HepG2 (cell line): ENCODE data around the gene CDK7. TPM values are rescaled to one million over a fixed set of nuclear protein-coding genes. Genes with fewer than 3 reads are reported as not detected.

Experiments
- AGO2 ChIP-seq: fragments of 200-400 bp; formaldehyde crosslinking; optimal IDR thresholded peaks from 2 replicates; pipeline ENCODE3; 2017; ENCODE audit warnings: mild to moderate bottlenecking, low read depth, low read length, moderate library complexity
- ARID4A ChIP-seq: sonication (generic); formaldehyde crosslinking; IDR thresholded peaks from 2 replicates; pipeline ENCODE4 v1.5.0; 2020; ENCODE audit warnings: mild to moderate bottlenecking, missing genetic modification reagents, borderline replicate concordance
- CBX1 ChIP-seq: IDR thresholded peaks from one replicate; pipeline ENCODE4 v1.6.1; 2016; ENCODE audit warnings: antibody characterized with exemption, low read depth
- HOMEZ ChIP-seq: IDR thresholded peaks from 2 replicates; pipeline ENCODE4 v1.6.1; 2016; ENCODE audit warnings: low read depth
- KLF11 ChIP-seq: IDR thresholded peaks from 2 replicates; pipeline ENCODE4 v1.6.1; 2016; ENCODE audit warnings: missing compliant biosample characterization
- MAFF ChIP-seq: IDR thresholded peaks from 2 replicates; pipeline ENCODE4 v1.6.1; 2011; ENCODE audit warnings: low read depth, low read length, improper control_type of control experiment
- RBM39 ChIP-seq: fragments of 200-400 bp; formaldehyde crosslinking; IDR thresholded peaks from one replicate; pipeline ENCODE4 v1.6.1; 2018; ENCODE audit warnings: antibody characterized with exemption, mild to moderate bottlenecking, low read depth, low read length; ENCODE audit not compliant: poor library complexity, severe bottlenecking
- SMAD3 ChIP-seq: sonication (generic); formaldehyde crosslinking; IDR thresholded peaks from 2 replicates; pipeline ENCODE4 v1.4.0; 2020; ENCODE audit warnings: missing genetic modification reagents
- ZKSCAN8 ChIP-seq: IDR thresholded peaks from 2 replicates; pipeline ENCODE4 v1.6.1; 2016; ENCODE audit warnings: borderline replicate concordance, missing genetic modification reagents, missing compliant biosample characterization
- ZNF550 ChIP-seq: sonication (generic); formaldehyde crosslinking; IDR thresholded peaks from 2 replicates; pipeline ENCODE4 v1.4.0; 2020; ENCODE audit warnings: mild to moderate bottlenecking, missing genetic modification reagents, borderline replicate concordance
- ZNF558 ChIP-seq: sonication (generic); formaldehyde crosslinking; IDR thresholded peaks from 2 replicates; pipeline ENCODE4 v1.9.0; 2022; ENCODE audit warnings: mild to moderate bottlenecking, missing genetic modification reagents, borderline replicate concordance
- ZNF562 ChIP-seq: sonication (generic); formaldehyde crosslinking; IDR thresholded peaks from 2 replicates; pipeline ENCODE4 v1.8.0; 2022; ENCODE audit warnings: missing genetic modification reagents, borderline replicate concordance
- ZNF619 ChIP-seq: sonication (generic); formaldehyde crosslinking; IDR thresholded peaks from 2 replicates; pipeline ENCODE4 v1.4.0; 2020; ENCODE audit warnings: mild to moderate bottlenecking, missing genetic modification reagents
- polyA plus RNA-seq, 8 experiments: library from polyadenylated mRNA; depleted of rRNA in 3 of 8; stranded (reverse) in 7 of 8; unstranded in 1 of 8; fragments of >200 nt; fragmentation: Illumina TruSeq in 4 of 8; extraction: Trizol in 4 of 8; gene quantifications; 2 replicates each; pipeline versions ENCODE4 v1.2.1 to v1.2.3, GENCODE V29; 2011 to 2016; ENCODE audit warnings: low read depth in 4 of 8, missing spikeins in 1 of 8, mixed read lengths in 1 of 8; ENCODE audit not compliant: insufficient read depth in 1 of 8
- total RNA-seq, 5 experiments: library from RNA; depleted of rRNA; stranded (reverse); fragments of >200 nt; fragmentation: Illumina TruSeq; extraction: Trizol; gene quantifications; 2 replicates each; pipeline ENCODE4 v1.2.3, GENCODE V29; 2016; ENCODE audit warnings: low read depth in 1 of 5
- TF ChIP-seq, protein P1 (sequence below): sonication (generic); formaldehyde crosslinking; IDR thresholded peaks from 2 replicates; pipeline ENCODE4 v1.5.0; 2020; ENCODE audit warnings: mild to moderate bottlenecking, missing genetic modification reagents
- TF ChIP-seq, protein P2 (sequence below): sonication (generic); formaldehyde crosslinking; IDR thresholded peaks from 2 replicates; pipeline ENCODE4 v1.8.0; 2022; ENCODE audit warnings: mild to moderate bottlenecking, missing genetic modification reagents, moderate library complexity
- TF ChIP-seq, protein P3 (sequence below): sonication (generic); formaldehyde crosslinking; IDR thresholded peaks from 2 replicates; pipeline ENCODE4 v1.5.1; 2020; ENCODE audit warnings: missing genetic modification reagents, mild to moderate bottlenecking, borderline replicate concordance

Gene CDK7
- total and polyA plus RNA-seq, 2 of the 13 experiments (the other 11 are each of a cell fraction or from before 2014, with no cell fraction given): 41.2 to 54.9 TPM

DNA sequence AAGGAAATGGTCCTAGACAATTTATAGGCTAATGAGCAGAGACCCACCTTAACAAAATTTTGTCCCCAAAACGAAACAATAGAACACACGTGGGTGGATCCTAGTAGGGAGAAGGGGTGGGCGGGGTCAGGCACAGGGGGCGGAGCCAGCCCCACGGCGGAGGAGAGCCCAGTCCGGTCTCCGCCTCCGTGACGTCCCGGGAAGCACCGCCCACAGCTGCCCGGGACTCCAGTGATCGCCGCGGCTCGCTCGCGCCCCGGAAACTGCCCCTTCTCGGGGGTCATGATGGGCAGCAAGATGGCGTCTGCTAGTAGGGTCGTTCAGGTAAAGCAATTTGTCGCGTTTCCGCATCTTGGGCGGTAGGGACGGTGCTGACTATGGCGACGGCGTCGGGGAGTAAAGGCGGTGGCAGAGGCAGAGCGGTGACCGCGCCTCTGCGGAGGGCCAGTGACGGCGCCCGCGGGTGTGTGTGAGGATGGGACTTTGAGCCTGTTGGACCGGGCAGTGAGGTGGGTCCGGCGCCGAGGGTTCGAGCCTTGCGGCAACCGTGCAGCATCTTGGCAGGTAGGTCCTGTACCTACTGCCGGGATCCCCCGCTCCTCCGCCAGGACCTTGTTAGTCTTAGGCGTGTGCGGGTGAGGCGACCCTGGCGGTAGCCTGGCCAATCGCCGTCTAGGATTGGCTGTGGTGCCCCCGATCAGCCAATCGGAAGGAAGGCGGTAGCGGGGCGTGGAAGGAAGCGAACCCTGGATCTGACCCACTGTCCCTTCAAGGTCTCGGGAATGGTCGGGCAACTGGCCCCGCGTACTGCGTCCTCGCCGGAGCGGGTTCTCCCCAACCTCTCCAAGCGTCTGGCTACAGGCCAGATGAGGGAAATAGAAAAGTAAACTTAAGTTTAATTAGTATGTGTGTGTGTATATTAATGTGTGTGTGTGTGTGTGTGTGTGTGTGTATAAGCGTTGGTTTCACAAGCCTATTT lies 16.8 kb upstream of the CDK7 start (continued):
- TF ChIP-seq HOMEZ (CRISPR knock-in tag) (peak; percentile 48), CBX1 (peak; percentile 72), SMAD3 (CRISPR knock-in tag) (no peak), RBM39 (peak; percentile 74), ARID4A (CRISPR knock-in tag) (peak; percentile 95), AGO2 (peak; percentile 98), ZNF550 (CRISPR knock-in tag) (no peak), ZKSCAN8 (no peak), ZNF558 (peak; percentile 81; the same call in 1 of the 2 replicates), ZNF562 (CRISPR knock-in tag) (no peak), KLF11 (CRISPR knock-in tag) (0 out of 2 replicates have a peak, but pooled peaks have one; percentile 23), ZNF619 (CRISPR knock-in tag) (peak; percentile 92; the same call in 1 of the 2 replicates), MAFF (no peak)
- TF ChIP-seq, protein P1, sequence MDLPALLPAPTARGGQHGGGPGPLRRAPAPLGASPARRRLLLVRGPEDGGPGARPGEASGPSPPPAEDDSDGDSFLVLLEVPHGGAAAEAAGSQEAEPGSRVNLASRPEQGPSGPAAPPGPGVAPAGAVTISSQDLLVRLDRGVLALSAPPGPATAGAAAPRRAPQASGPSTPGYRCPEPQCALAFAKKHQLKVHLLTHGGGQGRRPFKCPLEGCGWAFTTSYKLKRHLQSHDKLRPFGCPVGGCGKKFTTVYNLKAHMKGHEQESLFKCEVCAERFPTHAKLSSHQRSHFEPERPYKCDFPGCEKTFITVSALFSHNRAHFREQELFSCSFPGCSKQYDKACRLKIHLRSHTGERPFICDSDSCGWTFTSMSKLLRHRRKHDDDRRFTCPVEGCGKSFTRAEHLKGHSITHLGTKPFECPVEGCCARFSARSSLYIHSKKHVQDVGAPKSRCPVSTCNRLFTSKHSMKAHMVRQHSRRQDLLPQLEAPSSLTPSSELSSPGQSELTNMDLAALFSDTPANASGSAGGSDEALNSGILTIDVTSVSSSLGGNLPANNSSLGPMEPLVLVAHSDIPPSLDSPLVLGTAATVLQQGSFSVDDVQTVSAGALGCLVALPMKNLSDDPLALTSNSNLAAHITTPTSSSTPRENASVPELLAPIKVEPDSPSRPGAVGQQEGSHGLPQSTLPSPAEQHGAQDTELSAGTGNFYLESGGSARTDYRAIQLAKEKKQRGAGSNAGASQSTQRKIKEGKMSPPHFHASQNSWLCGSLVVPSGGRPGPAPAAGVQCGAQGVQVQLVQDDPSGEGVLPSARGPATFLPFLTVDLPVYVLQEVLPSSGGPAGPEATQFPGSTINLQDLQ: no peak; the same call in 1 of the 2 replicates
- TF ChIP-seq, protein P2, sequence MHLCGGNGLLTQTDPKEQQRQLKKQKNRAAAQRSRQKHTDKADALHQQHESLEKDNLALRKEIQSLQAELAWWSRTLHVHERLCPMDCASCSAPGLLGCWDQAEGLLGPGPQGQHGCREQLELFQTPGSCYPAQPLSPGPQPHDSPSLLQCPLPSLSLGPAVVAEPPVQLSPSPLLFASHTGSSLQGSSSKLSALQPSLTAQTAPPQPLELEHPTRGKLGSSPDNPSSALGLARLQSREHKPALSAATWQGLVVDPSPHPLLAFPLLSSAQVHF (CRISPR knock-in tag): no peak
- TF ChIP-seq, protein P3, sequence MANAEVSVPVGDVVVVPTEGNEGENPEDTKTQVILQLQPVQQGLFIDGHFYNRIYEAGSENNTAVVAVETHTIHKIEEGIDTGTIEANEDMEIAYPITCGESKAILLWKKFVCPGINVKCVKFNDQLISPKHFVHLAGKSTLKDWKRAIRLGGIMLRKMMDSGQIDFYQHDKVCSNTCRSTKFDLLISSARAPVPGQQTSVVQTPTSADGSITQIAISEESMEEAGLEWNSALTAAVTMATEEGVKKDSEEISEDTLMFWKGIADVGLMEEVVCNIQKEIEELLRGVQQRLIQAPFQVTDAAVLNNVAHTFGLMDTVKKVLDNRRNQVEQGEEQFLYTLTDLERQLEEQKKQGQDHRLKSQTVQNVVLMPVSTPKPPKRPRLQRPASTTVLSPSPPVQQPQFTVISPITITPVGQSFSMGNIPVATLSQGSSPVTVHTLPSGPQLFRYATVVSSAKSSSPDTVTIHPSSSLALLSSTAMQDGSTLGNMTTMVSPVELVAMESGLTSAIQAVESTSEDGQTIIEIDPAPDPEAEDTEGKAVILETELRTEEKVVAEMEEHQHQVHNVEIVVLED (CRISPR knock-in tag): no peak; the same call in 1 of the 2 replicates
